H1 (cell line): ENCODE results near the gene HSPA1A. TPM values are rescaled to one million over a fixed set of nuclear protein-coding genes. Genes with fewer than 3 reads are reported as not detected.
"Not testable (repeated sequence)": the region's sequence is repeated elsewhere in the genome, so short reads cannot be mapped to it uniquely, and the experiment has no call there.

ENCODE experiments used
- CTCF ChIA-PET: fragments of 300-600 bp; sonication (Branson Sonifier 250); formaldehyde crosslinking; loops from one replicate; lab custom pipeline; 2021; ENCODE audit not compliant: partially characterized antibody; lab: Charles Lee
- POLR2A ChIA-PET: fragments of 300-600 bp; sonication (Branson Sonifier 250); formaldehyde crosslinking; loops from one replicate; lab custom pipeline; 2021; ENCODE audit warnings: inconsistent platforms; ENCODE audit not compliant: partially characterized antibody; lab: Charles Lee
- DNase-seq, 2 experiments: peaks; one replicate each; pipeline versions ENCODE4 v3.0.0 to v3.0.0-alpha.2; 2010 to 2022; ENCODE audit warnings: low spot score in 2 of 2, low read depth in 1 of 2, mixed read lengths in 1 of 2
- FAIRE-seq: peaks from 2 replicates; lab custom pipeline; 2011; peaks lifted over from hg19 to GRCh38; lab: Jason Lieb, UNC
- H2AFZ ChIP-seq: 2 replicates; pipeline ENCODE4 v1.8.1; 2012; ENCODE audit warnings: low read length, inconsistent platforms
- H2AK5ac ChIP-seq: 2 replicates; pipeline ENCODE4 v1.6.1; 2013; ENCODE audit warnings: low read depth, low read length
- H2BK120ac ChIP-seq: replicated peaks from 2 replicates; pipeline ENCODE3; 2013; ENCODE audit warnings: low read depth, low read length, inconsistent platforms
- H2BK12ac ChIP-seq: 2 replicates; pipeline ENCODE4 v1.6.1; 2013; ENCODE audit warnings: low read depth, low read length
- H2BK15ac ChIP-seq: 2 replicates; pipeline ENCODE4 v1.6.1; 2013; ENCODE audit warnings: low read length
- H2BK20ac ChIP-seq: 2 replicates; pipeline ENCODE4 v1.6.1; 2013; ENCODE audit warnings: low read length
- H2BK5ac ChIP-seq: 2 replicates; pipeline ENCODE4 v1.6.1; 2013; ENCODE audit warnings: low read depth, low read length
- H3K14ac ChIP-seq: 2 replicates; pipeline ENCODE4 v1.6.1; 2013; ENCODE audit warnings: inconsistent platforms; ENCODE audit not compliant: insufficient read length
- H3K18ac ChIP-seq: 2 replicates; pipeline ENCODE4 v1.6.1; 2013; ENCODE audit warnings: low read length; ENCODE audit errors: extremely low read depth
- H3K23ac ChIP-seq: 2 replicates; pipeline ENCODE4 v1.6.1; 2013; ENCODE audit warnings: inconsistent platforms; ENCODE audit not compliant: insufficient read length
- H3K23me2 ChIP-seq: 2 replicates; pipeline ENCODE4 v1.6.1; 2013; ENCODE audit warnings: low read depth, low read length
- H3K27ac ChIP-seq: 2 replicates; pipeline ENCODE4 v1.6.1; 2011; ENCODE audit warnings: low read depth, low read length, inconsistent platforms
- H3K27me3 ChIP-seq, 4 experiments: replicated peaks in 1 of 4; 1 replicate in 1 of 4; 2 replicates in 3 of 4; pipeline versions ENCODE4 v1.6.1 to v1.8.1; 2011 to 2013; ENCODE audit warnings: low read length in 3 of 4, mild to moderate bottlenecking in 3 of 4, inconsistent platforms in 2 of 4, mixed read lengths in 2 of 4, moderate library complexity in 1 of 4; ENCODE audit not compliant: control insufficient read depth in 3 of 4, insufficient read depth in 3 of 4; ENCODE audit errors: extremely low read depth in 1 of 4
- H3K36me3 ChIP-seq, 4 experiments: 2 replicates each; pipeline versions ENCODE4 v1.6.1 to v1.8.1; 2011 to 2013; ENCODE audit warnings: mild to moderate bottlenecking in 4 of 4, low read length in 3 of 4, moderate library complexity in 2 of 4, control low read depth in 1 of 4, inconsistent platforms in 1 of 4; ENCODE audit not compliant: insufficient read depth in 4 of 4, control insufficient read depth in 2 of 4
- H3K4ac ChIP-seq: replicated peaks from 2 replicates; pipeline ENCODE3; 2013; ENCODE audit warnings: low read length, low read depth, mixed read lengths, inconsistent platforms; ENCODE audit not compliant: insufficient read length
- H3K4me1 ChIP-seq, 4 experiments: replicated peaks in 1 of 4; 1 replicate in 1 of 4; 2 replicates in 3 of 4; pipeline versions ENCODE4 v1.6.1 to v1.8.1; 2011 to 2013; ENCODE audit warnings: low read length in 3 of 4, inconsistent platforms in 2 of 4, mixed read lengths in 1 of 4; ENCODE audit not compliant: insufficient read depth in 4 of 4, control insufficient read depth in 3 of 4
- H3K4me2 ChIP-seq, 2 experiments: 2 replicates each; pipeline versions ENCODE4 v1.6.1 to v1.8.1; 2011 to 2013; ENCODE audit warnings: low read depth in 2 of 2, low read length in 2 of 2, control low read depth in 1 of 2, inconsistent platforms in 1 of 2, mild to moderate bottlenecking in 1 of 2; ENCODE audit not compliant: insufficient read depth in 1 of 2
- H3K4me3 ChIP-seq, 4 experiments: fragments of 200-600, 300-600 bp in 1 of 4; sonication (generic), shearing (Covaris generic), sonication (Bioruptor Twin) in 1 of 4; 2 replicates each; pipeline versions ENCODE4 v1.5.1 to v1.8.1; 2011 to 2016; ENCODE audit warnings: low read length in 4 of 4, low read depth in 3 of 4, control low read depth in 2 of 4, inconsistent platforms in 2 of 4, mild to moderate bottlenecking in 2 of 4, mixed read lengths in 1 of 4, moderate library complexity in 1 of 4; ENCODE audit not compliant: insufficient read depth in 2 of 4; ENCODE audit errors: extremely low read depth in 1 of 4
- H3K56ac ChIP-seq: replicated peaks from 2 replicates; pipeline ENCODE3; 2013; ENCODE audit warnings: low read depth, mild to moderate bottlenecking, mixed read lengths, low read length, inconsistent platforms; ENCODE audit not compliant: insufficient read length
- H3K79me1 ChIP-seq: 2 replicates; pipeline ENCODE4 v1.6.1; 2013; ENCODE audit warnings: low read depth, low read length, control low read depth
- H3K79me2 ChIP-seq, 2 experiments: 2 replicates each; pipeline versions ENCODE4 v1.6.1 to v1.8.1; 2012 to 2013; ENCODE audit warnings: low read length in 2 of 2, mild to moderate bottlenecking in 2 of 2, inconsistent platforms in 1 of 2; ENCODE audit not compliant: insufficient read depth in 2 of 2, control insufficient read depth in 1 of 2
- H3K9ac ChIP-seq, 4 experiments: replicated peaks in 1 of 4; 1 replicate in 1 of 4; 2 replicates in 3 of 4; pipeline versions ENCODE4 v1.6.1 to v1.8.1; 2011 to 2013; ENCODE audit warnings: low read depth in 3 of 4, low read length in 3 of 4, control low read depth in 2 of 4, mild to moderate bottlenecking in 2 of 4, moderate library complexity in 2 of 4, inconsistent platforms in 1 of 4; ENCODE audit errors: extremely low read depth in 1 of 4
- H3K9me3 ChIP-seq, 2 experiments: 2 replicates each; pipeline versions ENCODE4 v1.6.1 to v1.8.1; 2012 to 2013; ENCODE audit warnings: mild to moderate bottlenecking in 2 of 2, moderate library complexity in 2 of 2, control low read depth in 1 of 2, inconsistent platforms in 1 of 2, low read depth in 1 of 2, low read length in 1 of 2, mixed read lengths in 1 of 2; ENCODE audit not compliant: insufficient read depth in 2 of 2
- H4K20me1 ChIP-seq, 2 experiments: replicated peaks in 1 of 2; 2 replicates each; pipeline versions ENCODE3 to v1.8.1; 2011 to 2013; ENCODE audit warnings: inconsistent platforms in 2 of 2, low read length in 2 of 2, mild to moderate bottlenecking in 1 of 2; ENCODE audit not compliant: insufficient read depth in 2 of 2, control insufficient read depth in 1 of 2
- H4K5ac ChIP-seq: 2 replicates; pipeline ENCODE4 v1.6.1; 2013; ENCODE audit warnings: low read length, low read depth, mixed read lengths, inconsistent platforms; ENCODE audit not compliant: insufficient read length
- H4K8ac ChIP-seq: 2 replicates; pipeline ENCODE4 v1.8.0; 2013; ENCODE audit warnings: mild to moderate bottlenecking, moderate library complexity, low read length, inconsistent platforms; ENCODE audit not compliant: insufficient read depth; ENCODE audit errors: extremely low read depth
- H4K91ac ChIP-seq: replicated peaks from 2 replicates; pipeline ENCODE3; 2013; ENCODE audit warnings: low read length, mixed read lengths, inconsistent platforms; ENCODE audit not compliant: insufficient read length
- WGBS, 2 experiments: shearing (Covaris generic) in 1 of 2; methylation state at CpG; one replicate each; pipeline versions ENCODE4 v1.1.6 to v1.1.7; 2013 to 2015; ENCODE audit warnings: low lambda C conversion rate in 2 of 2, mixed read lengths in 2 of 2, inconsistent platforms in 1 of 2, low coverage in 1 of 2, missing lambda C conversion rate in 1 of 2; ENCODE audit not compliant: insufficient replicate concordance in 2 of 2, insufficient coverage in 1 of 2, insufficient read length in 1 of 2; ENCODE audit errors: extremely low coverage in 1 of 2, missing lambda C conversion rate in 1 of 2; 5-methylcytosine and 5-hydroxymethylcytosine counted together
- polyA plus RNA-seq, 7 experiments: library from polyadenylated mRNA; depleted of rRNA in 3 of 7; stranded (reverse) in 5 of 7; unstranded in 2 of 7; fragments of >200 nt in 5 of 7; fragments of 200-250 nt in 2 of 7; gene quantifications; 1 replicate in 5 of 7; 2 replicates in 1 of 7; 4 replicates in 1 of 7; pipeline versions ENCODE4 v1.2.1 to v1.2.3, GENCODE V29; 2011 to 2013; ENCODE audit warnings: missing spikeins in 2 of 7, mixed read lengths in 2 of 7
- total RNA-seq: library from RNA; stranded (reverse); fragmentation: NEBNext Ultra II Directional; extraction: Animal tissue kit (Norgen Biotek cat#: 25700); gene quantifications from 2 replicates; pipeline ENCODE4 v1.2.1, GENCODE V29; 2021

Gene HSPA1A
- total and polyA plus RNA-seq, 2 of the 8 experiments (the other 6 are each of a cell fraction or from before 2014, with no cell fraction given): 40.7 to 54.0 TPM

DNA sequence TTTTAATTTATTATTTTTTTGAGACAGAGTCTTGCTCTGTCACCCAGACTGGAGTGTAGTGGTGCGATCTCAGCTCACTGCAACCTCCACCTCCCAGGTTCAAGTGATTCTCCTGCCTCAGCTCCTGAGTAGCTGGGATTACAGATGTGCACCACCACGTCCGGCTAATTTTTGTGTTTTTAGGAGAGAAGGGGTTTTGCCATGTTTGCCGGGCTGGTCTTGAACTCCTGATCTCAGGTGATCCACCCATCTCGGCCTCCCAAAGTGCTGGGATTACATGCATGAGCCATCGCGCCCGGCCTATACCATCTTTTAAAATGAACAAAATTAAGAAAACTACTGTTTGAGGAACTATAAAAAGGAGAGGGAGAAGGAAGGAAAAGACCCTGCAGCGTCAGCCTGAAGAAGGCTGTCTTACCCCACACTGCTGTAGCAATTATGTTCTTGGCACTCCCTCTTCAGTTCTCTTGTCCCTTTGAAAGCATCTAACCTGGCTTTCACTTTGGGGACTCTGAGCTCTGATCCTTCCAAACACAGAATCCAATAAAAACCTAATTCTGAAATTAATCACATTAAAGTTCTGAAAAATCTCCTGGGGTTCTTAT, 8.4 kb downstream of the HSPA1A start:
- H3K4ac ChIP-seq, H3K4me3 ChIP-seq, H4K5ac ChIP-seq, H3K23ac ChIP-seq, H3K79me1 ChIP-seq, H2BK12ac ChIP-seq, H2AK5ac ChIP-seq, H3K36me3 ChIP-seq, H3K18ac ChIP-seq, DNase-seq, H3K9me3 ChIP-seq, H2BK15ac ChIP-seq, H2BK120ac ChIP-seq, H3K79me2 ChIP-seq, H4K8ac ChIP-seq, H3K27me3 ChIP-seq, H3K56ac ChIP-seq, H4K91ac ChIP-seq, FAIRE-seq, H3K27ac ChIP-seq, H3K9ac ChIP-seq, H4K20me1 ChIP-seq, H2AFZ ChIP-seq, H3K14ac ChIP-seq, H2BK5ac ChIP-seq: not testable (repeated sequence)
- 86% methylated on average over 9 of the region's 9 CpGs; no CpG with 5 or more reads in 1 of the 2 experiments for WGBS, 2 experiments
- Histone ChIP-seq H2BK20ac (peak overlapping the region; percentile 9; the same call in 1 of the 2 replicates), H3K23me2 (peaks cover 14% of the 10 kb centered on the region), H3K4me1 (peaks cover 5 to 12% (median 9%) of the 10 kb centered on the region in 4 experiments; a peak in 6 of 7 replicates), H3K4me2 (peak overlapping the region in 1 of 2 experiments; percentile 80; a peak in 1 of 4 replicates)
- ChIA-PET POLR2A (interaction anchor here (1.2 to 10.9 kb wide), 7 partner anchors 11 to 167 kb away, joined by 4 to 136 read pairs (median 23); partner anchors contain the start of genes EHMT2, HSPA1A, HSPA1L and LSM2), CTCF (interaction anchor here (2.4 to 3.4 kb wide), 2 partner anchors 16 to 28 kb away, joined by 6 to 13 read pairs; partner anchors contain the start of genes LSM2 and VARS1)
